NCI-H446 treated with DMSO at 0.1 percent for 48 hours (cell line): ENCODE results near the gene BLVRA.
A peak's percentile ranks its signal among the peaks of the same experiment; 100 is the strongest.
"Not testable (repeated sequence)": the region's sequence is repeated elsewhere in the genome, so short reads cannot be mapped to it uniquely, and the experiment has no call there.

Experiments
- DNase-seq: peaks from one replicate; lab custom pipeline; 2025; lab: John Stamatoyannopoulos, UW

BLVRA gene

DNA sequence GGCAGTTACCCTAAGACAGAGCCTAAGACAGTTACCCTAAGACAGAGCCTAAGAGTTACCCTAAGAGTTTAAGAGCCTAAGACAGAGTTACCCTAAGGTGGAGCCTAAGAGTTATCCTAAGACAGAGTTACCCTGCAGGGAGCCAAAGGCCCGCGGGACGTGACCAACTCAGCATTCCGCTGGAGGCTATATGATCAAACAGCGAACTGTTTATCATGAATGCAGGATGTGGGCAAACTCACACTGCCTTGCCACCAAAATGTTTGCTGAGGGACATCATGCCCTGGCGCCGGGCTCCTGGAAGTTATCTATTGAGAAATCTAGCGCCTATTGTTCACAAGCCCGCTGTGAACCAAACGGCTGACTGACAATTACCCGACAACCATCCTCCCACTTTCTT is 49.9 kb downstream of the BLVRA start:
- no peak for DNase-seq

- DNase-seq, result peak; percentile 2
Measured at GRCh38 chr7:43810195-43810941, 51.9 kb downstream of the BLVRA start.

- no peak for DNase-seq
Measured at GRCh38 chr7:43815373-43815772, 56.9 kb downstream of the BLVRA start.

DNA sequence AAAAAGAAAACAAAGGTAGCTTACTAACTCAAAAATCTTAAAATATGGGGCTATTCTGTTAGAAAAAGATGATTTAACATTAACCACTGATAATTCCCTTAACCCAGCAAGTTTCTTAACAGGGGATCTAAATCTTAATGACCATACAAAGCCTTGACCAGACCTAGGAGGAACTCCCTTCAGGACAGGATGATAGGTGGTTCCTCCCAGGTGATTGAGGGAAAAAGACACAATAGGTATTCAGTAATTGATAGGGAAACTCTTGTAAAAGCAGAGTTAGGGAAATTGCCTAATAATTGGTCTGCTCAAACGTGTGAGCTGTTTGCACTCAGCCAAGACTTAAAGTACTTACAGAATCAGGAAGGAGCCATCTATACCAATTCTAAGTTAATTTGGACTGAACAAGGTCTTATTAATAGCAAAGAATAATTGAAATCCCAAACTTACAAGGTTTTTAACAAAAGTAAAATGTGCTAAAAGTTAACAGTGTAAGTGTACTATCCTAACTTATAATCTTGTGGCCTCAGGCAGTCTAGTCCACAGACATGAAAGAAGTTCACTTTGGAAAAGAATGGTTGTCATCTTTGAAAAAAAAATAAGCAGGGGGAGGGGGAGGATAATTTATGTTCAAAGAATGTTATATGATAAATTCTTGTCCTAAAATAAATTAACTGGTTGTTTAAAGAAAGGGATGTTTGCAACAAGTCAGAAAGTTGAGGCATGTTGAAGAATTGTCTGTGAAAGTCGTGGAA is 57.7 kb downstream of the BLVRA start:
- DNase-seq, result not testable (repeated sequence)

GRCh38 chr7:43823425-43823824 is 64.9 kb downstream of the BLVRA start:
- not testable (repeated sequence) for DNase-seq

DNA sequence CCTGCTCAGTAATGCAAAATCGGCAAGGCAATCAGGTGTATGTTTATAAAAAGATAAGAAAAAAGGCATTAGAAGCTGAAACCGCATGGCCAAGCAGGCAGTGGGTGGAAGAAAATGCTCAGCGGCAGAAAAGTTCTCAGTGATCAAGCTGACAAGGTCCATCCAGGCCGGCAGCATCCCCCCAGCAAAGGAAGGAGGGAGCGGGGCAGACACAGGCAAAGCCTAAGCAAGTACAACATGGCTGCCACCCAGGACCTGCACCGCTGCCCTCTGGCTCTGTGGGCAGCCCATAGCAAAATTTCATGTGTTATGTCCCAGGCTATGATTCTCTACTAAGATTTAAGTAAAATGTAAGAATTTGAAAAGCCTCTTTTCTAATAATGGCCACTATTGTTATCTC is 65.5 kb downstream of the BLVRA start:
- no peak for DNase-seq

DNA sequence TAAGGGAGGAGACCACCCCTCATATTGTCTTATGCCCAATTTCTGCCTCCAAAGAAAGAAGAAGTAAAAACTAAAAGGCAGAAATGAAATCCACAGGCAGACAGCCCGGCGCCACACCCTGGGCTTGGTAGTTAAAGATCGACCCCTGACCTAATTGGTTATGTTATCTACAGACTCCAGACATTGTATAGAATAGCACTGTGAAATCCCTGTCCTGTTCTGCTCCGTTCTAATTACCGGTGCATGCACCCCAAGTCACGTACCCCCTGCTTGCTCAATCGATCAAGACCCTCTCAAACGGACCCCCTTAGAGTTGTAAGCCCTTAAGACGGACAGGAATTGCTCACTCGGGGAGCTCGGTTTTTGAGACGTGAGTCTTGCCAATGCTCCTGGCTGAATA is 66.0 kb downstream of the BLVRA start:
- DNase-seq, result not testable (repeated sequence)

GRCh38 chr7:43824963-43825362 is 66.5 kb downstream of the BLVRA start:
- no peak for DNase-seq

DNA sequence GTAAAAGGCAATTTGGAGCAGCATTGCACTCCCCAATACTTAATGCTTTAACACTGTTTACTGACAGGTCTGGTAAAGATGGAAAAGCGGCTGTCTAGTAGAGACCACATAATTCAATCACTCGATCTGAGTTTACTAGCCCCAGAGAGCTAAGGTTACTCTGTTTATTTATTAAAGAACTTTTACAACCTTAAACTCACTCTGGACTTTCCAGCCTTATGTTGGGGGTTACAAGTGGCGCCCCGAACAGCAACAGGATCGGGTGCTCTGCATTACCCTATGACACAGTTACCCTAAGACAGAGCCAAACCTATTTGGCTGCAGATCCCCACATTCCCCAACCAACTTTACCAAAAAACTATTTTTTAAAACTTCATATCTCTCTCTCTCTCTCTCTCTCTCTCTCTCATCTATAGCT is 66.9 kb downstream of the BLVRA start:
- DNase-seq, result no peak

GRCh38 chr7:43830917-43831316 is 72.4 kb downstream of the BLVRA start:
- not testable (repeated sequence) for DNase-seq

DNA sequence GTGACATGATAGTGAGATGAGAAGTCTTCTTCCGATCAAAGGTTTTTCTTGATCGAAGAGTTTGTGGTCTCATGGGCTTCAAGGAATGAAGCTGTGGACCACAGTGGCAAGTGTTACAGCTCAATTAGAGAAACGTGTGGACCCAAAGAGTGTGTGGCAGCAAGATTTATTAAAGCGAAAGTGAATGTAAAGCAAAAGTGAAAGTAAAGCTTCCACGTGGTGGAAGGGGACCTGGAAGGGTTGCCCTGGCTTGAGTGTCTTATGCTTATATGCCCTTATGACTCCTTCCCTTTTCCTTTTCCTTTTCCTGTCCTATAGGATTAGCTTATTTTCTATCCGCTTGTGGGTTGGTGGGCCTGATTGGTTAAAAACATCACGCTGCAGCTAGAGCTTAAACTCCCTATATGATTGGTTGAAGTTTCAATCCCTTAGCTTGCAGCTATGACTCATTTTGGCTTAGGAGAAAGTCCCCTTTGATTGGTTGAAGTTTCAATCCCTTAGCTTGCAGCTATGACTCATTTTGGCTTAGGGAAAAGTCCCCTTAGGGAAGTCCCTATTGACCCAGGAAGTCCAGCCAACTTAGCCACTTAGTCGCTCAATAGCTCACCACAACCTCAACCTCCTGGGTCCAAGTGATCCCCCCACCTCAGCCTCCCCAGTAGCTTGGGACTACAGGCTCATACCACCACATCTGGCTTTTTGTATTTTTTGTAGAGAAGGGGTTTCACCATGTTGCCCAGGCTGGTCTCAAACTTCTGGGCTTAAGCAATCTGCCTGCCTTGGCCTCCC is 76.2 kb downstream of the BLVRA start:
- no peak for DNase-seq

GRCh38 chr7:43838201-43838658 is 79.8 kb downstream of the BLVRA start:
- DNase-seq, result no peak

DNA sequence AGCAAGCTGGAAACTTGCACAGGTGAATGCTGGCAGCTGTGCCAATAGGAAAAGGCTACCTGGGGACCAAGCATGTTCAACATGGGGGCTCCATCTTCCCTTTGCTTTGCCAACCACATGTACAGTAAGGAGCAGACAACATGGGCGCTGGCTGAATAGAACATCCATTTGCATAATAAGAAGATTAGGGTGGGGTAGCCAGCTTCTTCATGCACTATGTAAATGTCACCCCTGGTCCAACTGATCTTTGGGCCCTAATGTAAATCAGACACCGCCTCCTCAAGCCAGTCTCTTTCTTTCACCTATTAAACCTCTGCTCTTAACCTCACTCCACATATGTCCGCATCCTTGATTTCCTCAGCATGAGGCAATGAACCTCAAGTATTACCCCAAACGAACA is 84.8 kb downstream of the BLVRA start:
- DNase-seq, result no peak

DNA sequence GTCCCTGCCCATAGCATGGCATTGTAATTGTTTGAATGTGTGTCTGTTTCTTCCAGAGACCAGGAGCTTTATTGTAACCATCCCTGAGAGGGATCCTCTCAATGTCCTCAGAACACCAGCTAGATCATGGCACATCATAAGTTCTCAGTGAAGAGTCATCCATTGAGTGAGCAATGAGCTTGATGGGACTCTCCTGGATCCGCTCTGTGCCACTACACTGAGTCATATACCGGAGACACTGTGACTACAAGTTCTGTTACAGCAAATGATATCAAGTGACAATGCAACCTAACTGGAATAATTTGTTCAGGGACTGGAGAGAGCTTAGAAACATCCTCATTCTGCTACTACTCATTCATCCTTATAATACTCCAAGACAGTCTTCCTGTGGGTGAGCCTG is 85.8 kb downstream of the BLVRA start:
- no peak for DNase-seq

DNA sequence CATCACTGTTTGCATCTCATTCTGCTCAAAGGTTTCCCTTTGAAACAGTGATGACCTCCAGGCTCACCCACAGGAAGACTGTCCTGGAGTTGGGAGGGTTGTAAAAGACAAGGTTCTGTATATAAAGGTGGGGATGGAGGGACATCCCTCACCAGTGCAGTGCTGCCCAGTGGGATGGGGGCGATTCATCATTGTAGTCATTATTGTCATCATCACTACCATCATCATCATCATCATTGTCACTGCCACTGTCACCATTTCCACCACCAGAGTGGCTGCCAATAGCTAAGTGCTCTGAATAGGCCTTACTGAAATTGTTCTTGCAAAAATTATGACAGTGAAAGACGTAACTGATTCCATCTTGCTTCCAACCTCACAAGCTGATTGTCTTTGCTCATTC is 86.2 kb downstream of the BLVRA start:
- DNase-seq, result no peak

DNA sequence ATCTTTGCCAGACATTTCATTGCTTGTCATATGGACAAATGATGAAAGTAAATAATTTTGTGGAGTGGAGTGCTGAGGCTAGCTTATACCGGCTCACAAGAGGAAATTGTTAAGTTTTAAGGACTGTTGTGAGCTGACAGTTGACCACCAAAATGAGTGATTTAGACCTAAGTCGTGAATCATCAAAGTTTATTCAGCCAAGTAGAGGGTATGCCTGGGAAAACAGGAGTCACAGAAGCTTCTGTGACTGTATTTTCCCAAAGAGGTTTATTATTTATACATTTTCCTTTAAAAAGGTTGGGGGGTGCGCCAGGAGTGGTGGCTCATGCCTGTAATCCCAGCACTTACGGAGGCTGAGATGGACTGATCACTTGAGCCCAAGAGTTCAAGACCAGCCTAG is 89.0 kb downstream of the BLVRA start:
- DNase-seq, result no peak

GRCh38 chr7:43849047-43849446 is 90.6 kb downstream of the BLVRA start:
- DNase-seq, result no peak

DNA sequence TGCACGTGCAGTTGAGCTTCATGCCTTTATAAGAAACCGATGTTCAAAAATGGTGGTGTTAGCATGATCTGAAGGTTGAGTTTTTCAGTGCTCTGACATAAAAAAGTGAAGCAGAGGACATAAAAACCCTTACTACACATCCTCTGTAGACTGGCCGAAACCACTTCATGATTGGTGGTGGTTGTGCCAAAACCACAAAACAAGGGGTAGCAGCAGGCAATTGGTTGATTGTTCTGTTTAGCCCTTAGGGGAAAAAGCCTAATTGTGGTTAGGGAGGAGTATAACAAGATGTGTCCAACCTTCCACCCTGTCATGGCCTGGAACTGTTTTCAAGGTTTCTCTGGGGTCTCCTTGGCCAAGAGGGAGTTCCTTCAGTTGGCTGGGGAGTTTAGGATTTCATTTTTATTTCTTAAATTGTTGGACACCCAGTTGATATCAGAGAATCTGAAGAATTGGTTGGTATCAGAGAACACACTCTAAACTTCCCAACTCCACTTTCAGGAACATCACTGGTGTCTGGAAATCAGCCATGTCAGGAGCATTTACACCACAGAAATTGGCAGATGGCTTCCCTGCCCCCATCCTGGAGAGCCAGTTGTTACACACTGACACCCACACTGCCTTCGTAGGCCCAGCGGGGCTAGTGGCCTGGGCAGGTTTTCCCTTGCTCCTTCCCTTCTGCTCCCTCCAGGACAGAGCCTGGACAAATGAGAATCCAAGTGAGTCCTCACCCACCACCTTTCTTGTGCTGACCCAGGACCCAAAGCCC is 92.1 kb downstream of the BLVRA start:
- DNase-seq, result no peak

GRCh38 chr7:43851805-43852204 is 93.3 kb downstream of the BLVRA start:
- DNase-seq, result no peak

- no peak for DNase-seq
Measured at GRCh38 chr7:43855176-43855575, 96.7 kb downstream of the BLVRA start.

DNA sequence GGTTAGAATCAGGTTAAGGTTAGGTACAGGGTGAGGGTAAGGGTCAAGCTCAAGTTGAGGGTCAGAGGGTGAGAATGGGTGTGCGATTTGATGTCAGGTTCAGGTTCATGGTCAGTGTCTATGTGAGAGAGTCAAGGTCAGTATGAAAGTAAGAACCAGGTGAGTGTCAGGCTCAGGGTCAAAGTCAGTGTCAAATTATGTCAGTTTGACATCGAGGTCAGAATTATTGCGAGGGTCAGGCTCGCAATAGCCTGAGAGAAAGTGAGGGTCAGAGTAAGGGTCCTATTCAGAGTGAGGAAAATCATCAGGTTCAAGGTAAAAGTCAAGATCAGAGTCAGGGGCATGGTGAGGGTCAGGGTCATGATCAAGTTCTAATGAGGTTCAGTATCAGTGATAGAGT is 97.8 kb downstream of the BLVRA start:
- DNase-seq, result no peak
